GM18507 (cell line): ENCODE data around the gene SPATA32.
A peak's percentile ranks its signal among the peaks of the same experiment; 100 is the strongest.
"Not testable (repeated sequence)": the region's sequence is repeated elsewhere in the genome, so short reads cannot be mapped to it uniquely, and the experiment has no call there.

ENCODE experiments used
- DNase-seq: peaks from one replicate; pipeline ENCODE4 v3.0.0; 2011; ENCODE audit warnings: low read depth; ENCODE audit not compliant: insufficient read length; ENCODE audit errors: extremely low spot score
- FAIRE-seq: peaks from 2 replicates; lab custom pipeline; 2011; peaks lifted over from hg19 to GRCh38; lab: Jason Lieb, UNC

Gene SPATA32, protein sequence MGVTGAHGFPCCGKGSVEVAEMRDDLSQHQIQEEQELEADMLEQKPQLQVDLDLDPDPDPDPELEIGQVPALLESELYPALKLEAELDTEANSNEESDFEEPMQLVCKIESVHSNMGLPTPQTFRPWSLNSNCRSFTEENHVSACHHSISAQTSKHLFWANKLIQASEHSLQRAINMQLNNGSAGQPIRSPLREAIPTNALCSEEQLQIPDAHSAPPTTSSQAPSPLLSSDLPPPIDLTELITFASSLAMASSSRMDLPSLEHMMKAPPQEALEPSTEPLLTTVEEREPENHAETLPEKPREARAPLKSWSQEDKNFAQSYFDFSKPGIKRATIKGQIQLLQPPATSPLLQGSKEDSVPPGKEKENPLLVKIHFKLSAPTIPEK

DNA sequence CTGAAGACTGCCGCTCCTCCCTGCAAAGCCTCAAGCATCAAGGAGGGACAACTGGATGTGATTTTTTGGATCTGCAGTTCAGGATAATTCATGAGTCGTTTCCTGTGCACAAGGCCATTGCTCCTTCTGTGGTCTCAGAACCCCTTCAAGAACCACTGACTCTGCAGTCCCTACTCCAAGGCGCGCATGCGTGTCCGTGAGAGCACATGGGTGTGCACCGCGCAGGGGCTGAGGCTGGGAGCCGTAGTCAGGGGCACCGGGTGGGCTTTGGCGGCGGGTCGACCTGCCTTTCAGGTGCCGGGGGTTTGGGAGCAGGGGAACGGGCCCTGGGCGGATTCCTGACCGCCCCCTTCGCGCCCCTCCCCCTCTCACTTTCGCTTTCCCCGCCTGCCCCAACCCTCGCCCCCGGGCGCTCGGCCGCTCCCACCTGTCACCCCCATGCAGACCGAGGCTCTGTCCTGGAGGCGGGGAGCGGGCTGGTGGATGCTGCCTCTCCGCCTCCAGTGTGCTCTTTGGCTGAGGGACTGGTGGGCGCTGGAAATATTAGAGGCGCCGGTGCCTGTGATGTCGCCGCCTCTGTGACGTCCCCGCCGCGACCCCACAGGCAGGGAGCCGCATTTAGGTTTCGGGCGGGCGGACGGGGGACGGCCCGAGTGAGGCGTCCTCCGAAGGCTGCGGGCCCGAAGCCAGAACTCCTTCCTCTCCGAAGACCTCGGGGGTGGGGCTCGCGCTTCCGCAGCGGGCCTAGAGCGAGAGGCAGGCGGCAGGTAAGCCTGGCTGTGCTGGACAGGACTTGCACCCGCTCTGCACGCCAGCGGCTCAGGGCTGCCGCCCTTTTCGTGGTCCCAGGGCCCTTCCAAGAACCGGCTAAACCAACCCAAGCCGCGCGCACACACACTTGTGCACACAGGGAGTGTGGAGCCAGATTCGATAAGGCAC is at the start of gene SPATA32:
TSS of gene SPATA32 (minus strand) at position 518 of the 939 bp plus-strand sequence. CDS start at position 440, 78 bp downstream.
- DNase-seq (peak; percentile 46), FAIRE-seq (peak; percentile 89)

DNA sequence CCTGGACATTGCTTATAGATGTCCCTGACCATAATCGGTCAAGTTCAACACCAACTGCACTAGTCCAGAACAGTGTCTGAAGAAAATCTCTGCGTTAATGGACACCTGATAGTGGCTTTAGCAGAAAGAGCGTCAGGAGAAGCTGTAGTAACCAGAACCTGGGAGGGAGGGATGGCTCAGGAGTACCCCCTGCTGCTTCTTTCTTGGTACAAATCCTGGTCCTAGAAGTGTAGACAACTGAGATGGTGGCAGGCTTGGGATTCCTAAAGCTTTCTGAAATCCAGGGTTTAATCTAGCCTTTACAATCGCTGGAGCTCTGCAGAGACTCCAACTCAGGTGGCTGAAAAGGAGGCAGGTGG is 49.5 kb upstream of the SPATA32 start:
- no peak for DNase-seq
- FAIRE-seq: no peak

DNA sequence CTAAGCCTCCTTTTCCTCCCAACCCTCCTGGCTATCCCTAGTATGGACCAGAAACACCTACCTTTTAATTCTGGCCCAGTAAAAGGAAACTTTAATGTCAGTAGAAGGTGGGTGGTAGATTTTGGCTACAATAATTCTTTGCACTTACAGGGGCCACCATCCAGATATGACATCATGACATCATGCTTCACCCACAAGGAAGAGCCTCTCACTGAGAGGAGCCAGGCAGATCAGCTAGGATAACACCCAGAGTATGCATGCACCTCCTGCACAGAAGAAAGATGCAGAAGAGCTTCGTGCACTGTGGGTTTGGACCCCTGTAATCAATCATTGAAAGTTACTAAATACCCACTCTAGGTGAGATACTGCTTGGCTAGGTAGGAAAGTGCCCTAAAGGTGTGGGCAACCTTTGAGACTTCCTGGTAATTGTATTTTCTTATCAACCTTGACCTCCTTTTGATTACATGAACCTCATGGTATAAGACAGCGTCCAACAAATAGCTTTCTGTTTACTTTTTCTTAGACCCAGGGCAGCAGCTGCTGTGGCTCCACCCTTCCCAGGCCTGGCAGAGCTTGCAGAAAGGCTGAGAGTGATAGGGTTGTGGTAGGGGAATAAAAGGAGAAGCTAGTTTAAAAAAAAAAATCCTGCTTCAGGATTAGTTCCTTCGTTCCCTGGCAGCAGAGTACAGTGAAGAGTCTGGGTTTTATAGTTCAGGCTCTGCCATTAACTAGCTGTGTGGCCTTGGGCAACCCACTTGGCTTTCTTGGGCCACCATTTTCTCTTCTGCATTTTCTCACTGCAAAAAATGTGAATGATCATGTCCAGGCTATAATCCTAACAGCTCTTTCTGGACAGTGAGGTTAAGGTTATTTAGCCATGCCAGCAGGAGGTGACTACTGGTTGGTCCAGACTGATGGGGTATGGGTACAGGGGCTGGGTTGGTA is 48.8 kb upstream of the SPATA32 start:
- DNase-seq: no peak

DNA sequence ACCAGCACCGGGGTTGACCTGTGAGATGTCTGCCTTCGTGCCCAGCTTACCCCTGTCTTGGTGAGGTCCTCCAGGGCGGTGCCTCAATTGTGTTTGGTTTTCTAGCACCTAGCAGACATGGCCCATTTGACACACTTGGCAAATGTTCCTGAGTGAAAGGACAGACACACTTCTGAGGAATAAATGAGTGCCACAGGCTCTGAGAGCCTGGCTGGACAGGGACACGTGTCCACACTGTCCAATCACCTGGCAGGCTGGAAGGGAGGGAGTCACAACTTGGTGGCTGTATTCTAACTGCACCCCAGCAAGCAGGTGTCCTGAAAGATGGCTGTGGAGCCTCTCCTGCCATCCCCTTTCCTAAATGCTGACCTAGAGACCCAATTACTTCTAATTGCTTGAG is 47.5 kb upstream of the SPATA32 start:
- FAIRE-seq (no peak), DNase-seq (no peak)

More for the DNA sequence above, 48.8 kb upstream of the SPATA32 start:
- FAIRE-seq: no peak

DNA sequence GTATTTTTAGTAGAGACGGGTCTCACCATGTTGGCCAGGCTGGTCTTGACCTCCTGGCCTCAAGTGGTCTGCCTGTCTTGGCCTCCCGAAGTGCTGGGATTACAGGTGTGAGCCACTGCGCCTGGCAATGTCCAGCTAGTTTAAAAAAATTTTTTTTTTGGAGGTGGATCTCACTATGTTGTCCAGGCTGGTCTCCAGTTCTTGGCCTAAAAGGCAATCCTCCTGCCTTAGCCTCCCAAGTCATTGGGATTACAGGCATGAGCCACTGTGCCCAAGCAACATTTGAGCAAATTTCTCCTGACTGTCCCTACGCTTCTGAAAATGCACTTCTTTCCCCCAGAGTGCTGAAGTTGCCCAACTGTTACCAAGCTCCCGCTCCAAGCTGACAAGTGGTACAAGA is 46.9 kb upstream of the SPATA32 start:
- DNase-seq (no peak), FAIRE-seq (no peak)

DNA sequence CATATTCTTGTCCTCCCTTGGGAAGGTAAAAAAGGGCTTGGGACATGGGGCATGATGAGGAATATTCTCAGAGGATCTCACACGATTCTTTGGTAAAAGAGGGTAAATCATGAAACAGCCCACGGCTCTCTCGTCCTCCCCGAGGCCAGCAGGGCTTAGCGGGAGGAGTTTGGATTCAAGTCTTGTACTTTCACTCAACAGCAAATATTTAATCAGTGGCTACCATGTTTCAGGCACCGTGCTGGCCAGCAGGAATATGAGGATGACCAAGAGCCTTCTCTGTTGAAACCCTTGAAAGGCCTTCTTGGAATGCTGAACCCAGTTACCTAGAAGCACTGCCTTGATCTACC is 46.1 kb upstream of the SPATA32 start:
- FAIRE-seq: no peak
- DNase-seq: no peak

DNA sequence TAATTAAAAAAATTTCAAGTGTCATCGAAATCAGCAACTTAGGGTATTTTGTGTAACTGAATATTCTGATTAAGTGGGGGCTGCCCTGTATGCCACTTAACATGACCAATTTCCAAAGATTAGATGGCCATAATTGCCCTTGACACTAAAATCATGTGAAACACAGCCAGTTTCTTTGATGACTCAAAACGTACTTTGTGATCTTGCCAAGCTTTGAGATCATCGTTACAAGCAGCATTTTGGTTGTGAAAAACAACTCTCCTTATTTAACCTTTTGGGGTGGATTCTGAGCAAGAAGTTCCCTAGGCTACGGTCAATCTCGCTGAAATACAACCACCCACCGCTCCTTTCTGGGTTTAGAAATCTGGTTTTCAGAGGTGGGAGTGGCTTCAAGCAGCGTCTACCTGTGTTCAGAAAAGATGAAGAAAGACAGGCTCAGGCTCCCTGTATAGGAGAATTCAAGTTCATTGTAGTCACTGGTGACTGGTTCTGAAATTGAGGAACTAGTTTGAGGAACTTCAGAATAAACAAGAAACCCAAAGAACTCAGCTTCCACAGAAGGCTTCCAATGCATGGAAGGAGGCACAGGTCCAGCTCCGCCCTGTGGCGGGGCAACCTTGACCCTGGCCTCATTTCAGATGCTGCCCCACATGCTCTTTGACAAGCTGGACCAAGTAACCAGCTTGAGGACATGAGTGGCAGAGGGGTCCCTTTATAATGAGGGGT is 45.6 kb upstream of the SPATA32 start:
- peak; percentile 83 for FAIRE-seq
- DNase-seq: no peak

DNA sequence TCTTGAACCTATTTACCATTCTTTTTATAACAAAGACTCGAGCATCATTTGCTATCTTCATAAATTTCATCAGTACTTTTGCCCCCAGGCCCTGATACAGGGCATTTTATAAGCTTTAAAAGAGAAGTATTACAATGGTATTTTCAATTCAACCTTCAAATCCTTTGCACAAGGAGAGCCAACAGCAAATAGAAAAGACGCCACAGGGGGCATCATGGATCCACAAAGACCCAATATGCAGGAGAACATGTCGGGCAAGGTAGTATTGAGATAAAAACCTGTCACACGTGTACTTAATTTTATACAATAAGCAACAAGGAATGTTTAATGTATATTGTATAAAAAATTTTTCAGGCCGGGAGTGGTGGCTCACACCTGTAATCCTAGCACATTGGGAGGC is 44.7 kb upstream of the SPATA32 start:
- no peak for FAIRE-seq
- no peak for DNase-seq

DNA sequence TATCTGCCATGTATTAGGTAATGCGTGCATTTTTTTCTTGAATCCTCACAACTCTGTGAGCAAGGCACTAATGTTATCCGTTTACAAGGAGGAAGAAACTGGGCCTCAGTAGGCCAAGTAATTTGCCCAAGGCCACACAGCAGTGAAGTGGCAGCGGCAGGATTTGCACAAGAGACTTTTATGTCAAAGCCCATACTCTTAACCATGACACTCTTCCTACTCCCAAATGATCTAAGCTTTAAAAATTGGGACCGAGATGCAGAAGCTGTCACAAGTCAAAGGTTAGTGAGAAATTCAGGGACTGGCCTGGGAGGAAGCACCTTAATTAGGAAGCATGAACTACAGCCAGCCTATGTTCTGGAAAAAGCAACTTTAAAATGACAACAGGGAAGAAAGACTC is 44.2 kb upstream of the SPATA32 start:
- FAIRE-seq (no peak), DNase-seq (no peak)

DNA sequence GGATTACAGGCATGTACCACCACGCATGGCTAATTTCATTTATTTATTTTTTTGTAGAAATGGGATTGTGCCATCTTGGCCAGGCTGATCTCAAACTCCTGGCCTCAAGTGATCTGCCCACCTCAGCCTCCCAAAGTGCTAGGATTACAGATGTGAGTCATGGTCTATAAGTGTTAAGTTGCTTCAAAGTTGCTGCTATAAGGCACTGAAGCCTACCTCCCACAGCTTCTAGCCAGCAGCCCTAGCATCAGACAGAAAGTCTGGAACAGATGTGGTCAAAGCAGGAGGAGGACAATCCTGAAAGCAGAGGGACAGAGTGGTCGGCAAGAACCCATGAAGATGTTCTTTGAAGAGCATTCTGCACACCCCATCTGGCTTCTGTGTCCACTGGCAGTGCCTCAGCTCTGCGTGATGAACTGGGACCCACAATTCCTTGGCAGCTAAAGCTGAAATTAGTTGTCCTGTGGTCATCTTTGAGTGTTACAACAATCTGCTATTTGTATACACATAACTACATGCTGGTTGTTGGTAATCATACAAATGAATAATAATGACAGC is 43.7 kb upstream of the SPATA32 start:
- no peak for DNase-seq
- FAIRE-seq: no peak

DNA sequence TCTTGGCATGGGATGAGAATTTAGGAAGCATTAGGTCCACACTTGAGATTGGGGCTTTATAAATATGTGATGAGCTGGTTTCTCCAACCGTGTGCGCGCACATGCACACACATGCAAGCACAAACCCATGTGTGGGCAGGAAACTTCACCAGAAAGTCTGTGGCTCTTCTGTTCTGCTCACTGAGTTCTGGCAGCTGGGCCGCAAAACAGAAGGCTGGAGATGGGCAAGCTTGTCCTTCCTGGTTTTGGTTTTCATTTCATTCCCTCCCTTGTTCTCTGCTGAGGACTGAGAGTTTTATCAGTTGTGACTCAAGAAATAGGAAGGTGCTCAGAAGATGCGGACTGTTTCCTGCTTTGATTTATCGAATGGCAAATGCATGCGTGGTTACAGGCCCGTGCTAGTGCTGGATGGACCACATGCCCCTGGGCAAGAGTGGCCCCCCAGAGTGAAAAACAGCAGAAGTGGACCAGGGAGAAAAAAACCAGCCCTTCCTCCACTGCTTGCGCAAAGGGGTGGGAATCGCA is 40.8 kb upstream of the SPATA32 start:
- FAIRE-seq (peak; percentile 97), DNase-seq (no peak)

DNA sequence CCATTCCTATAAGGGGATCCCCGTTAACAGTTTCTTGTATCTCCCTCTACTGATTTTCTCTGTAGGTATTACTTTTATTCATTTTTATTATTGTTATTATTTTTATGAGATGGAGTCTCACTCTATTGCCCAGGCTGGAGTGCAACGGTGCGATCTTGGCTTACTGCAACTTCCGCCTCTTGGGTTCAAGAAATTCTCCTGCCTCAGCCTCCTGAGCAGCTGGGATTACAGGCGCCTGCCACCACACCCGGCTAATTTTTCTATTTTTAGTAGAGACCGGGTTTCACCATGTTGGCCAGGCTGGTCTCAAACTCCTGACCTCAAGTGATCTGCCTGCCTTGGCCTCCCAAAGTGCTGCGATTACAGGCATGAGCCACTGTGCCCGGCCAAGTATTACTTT is 40.3 kb upstream of the SPATA32 start:
- not testable (repeated sequence) for FAIRE-seq, DNase-seq

DNA sequence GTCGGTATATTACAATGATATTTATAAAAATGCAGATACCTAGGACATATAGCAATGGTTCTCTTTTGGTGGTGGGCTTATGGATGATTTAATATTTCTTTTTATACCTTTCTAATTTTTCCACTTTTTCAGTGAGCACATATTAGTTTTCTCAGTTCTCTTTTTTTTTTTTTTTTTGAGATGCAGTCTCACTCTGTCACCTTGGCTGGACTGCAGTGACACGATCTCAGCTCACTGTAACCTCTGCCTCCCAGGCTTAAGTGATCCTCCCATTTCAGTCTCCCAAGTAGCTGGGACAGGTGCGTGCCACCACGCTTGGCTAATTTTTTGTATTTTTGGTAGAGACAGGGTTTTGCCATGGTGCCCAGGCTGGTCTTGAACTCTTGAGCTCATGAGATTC is 39.8 kb upstream of the SPATA32 start:
- DNase-seq (no peak), FAIRE-seq (peak; percentile 68)

DNA sequence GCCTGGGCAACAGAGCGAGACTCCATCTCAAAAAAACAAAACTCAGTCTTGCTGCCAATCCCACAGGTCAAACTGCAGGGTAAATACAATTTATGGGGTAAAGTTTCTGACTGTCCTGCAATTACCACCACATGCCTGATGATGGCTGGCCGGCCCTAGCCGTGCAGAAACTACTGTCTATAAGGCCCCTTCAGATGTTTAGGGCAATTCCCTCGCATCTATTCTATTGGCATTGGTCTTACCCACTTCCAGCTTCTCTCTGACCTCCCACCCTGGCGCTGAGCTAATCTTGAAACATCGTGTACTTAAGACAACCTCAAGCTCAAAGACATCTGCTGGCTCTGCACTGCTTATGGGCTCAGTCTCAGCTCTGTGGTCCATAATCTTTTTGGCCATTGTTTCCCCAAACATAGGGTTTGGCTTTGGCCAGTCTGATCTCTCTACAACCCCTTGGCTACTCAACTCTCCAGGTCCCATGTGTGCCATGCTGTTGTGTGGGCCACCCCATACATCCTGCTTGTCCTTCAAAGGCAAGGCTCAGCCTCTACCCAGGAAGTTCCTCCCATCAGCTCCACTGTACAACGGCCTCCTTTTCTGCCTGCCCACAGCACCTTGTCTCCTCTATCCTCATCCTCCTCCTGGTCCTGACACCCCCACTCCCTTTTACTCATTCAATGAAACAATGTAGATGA is 38.3 kb upstream of the SPATA32 start:
- FAIRE-seq: no peak

DNA sequence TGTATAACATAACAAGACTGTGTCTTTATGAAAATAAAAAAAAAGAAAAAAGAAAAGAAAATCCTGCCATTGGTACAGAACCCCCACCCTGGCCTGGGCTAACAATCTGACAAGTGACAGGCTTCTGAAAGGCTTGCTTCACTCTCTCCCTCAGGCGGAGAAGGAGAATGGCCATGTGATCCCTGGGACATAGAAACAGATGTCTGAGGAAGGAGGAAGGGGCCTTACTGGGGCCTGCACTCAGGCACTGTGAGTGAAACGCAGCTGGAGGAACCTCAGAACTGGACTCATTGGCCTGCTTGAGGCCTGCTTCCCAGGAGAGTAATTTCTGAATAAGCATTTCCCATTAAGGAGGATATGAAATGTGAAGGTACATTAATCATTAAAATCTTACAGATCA is 37.5 kb upstream of the SPATA32 start:
- DNase-seq (no peak), FAIRE-seq (peak; percentile 82)

More for the DNA sequence above, 38.3 kb upstream of the SPATA32 start:
- no peak for DNase-seq

DNA sequence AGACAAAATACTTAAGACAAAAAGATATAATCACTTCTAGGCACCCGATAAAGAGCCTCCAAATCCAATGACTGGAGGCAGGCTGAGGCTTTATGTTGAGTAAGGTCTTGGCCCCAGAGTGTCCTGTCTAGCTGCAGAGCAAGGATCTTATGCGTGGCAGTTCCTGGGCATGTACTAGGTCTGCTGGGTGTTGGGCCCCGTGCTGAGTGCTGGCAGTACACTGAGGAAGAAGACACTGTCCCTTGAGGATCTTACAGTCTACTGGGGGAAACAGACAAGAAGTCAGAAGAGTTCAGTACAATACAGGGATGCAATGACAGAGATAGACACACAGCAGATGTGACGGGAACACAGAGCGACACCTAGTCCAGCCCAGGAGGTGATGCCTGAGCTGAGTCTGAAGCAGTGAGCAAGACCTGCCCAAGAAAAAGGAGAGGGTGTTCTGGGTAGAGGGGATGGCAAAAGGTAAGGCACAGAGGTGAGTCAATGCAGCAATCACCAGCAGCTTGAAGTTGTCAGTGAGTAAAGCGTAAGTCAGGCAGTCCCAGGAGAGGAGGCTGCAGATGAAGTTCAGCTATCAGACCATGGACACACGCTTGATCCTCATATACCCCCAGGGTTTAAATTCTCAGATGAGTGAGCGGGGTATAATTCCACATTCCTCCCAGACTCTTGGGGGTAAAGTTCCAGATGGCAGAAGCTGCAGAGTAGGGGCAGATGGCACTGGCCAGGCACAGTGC is 36.8 kb upstream of the SPATA32 start:
- no peak for DNase-seq
- peak; percentile 74 for FAIRE-seq

DNA sequence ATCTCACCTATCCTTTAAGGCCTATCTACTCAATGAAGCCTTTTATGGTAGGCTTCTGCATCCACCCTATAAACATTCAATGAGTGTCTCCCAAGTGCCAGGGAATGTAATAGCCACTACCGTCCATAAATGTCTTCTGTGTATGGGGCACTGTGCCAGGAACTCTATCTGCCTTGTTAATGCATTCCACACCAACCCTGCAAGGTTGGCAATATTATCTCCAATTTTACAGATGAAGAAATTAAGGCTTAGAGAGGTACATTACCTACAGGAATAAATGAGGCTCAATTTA is 34.9 kb upstream of the SPATA32 start:
- no peak for DNase-seq
- FAIRE-seq: no peak
